K562 (cell line): ENCODE data around the gene ULBP2. TPM values are rescaled to one million over a fixed set of nuclear protein-coding genes. Genes with fewer than 3 reads are reported as not detected.

Experiments used
- ATAC-seq: fragments of 200-7000 bp; cut with Tn5 transposase; 3 replicates; pipeline ENCODE4 v1.9.1; 2020; ENCODE audit warnings: moderate library complexity
- BruUV-seq: library from RNA; stranded (reverse); fragments of 400-500 nt; replicated peaks from 2 replicates; lab custom pipeline; 2021; lab: Mats Ljungman, UMichigan
- CTCF ChIA-PET: fragments of 300-600 bp; formaldehyde crosslinking; extraction: SDS; loops from one replicate; lab custom pipeline; 2021; ENCODE audit warnings: low intra/inter-chr PET ratio; lab: Yijun Ruan, JAX
- POLR2A ChIA-PET: fragments of 300-600, 350-650 bp; sonication (Branson Sonifier 250); formaldehyde crosslinking; extraction: SDS; loops from one replicate; lab custom pipeline; 2021; ENCODE audit warnings: antibody characterized with exemption, inconsistent platforms; lab: Yijun Ruan, JAX
- DNase-seq, 4 experiments: peaks; one replicate each; pipeline versions ENCODE4 v3.0.0 to v3.0.0-alpha.2; 2011 to 2018; ENCODE audit warnings: low spot score in 3 of 4, mixed read lengths in 3 of 4; ENCODE audit errors: extremely low read depth in 1 of 4
- FAIRE-seq: peaks from 2 replicates; lab custom pipeline; 2011; peaks lifted over from hg19 to GRCh38; lab: Jason Lieb, UNC
- H2AFZ ChIP-seq: 2 replicates; pipeline ENCODE4 v1.6.0; 2011; ENCODE audit warnings: low read depth, low read length, control low read depth, inconsistent platforms
- H3K27ac ChIP-seq: fragments of 200-600 bp; 3 replicates; pipeline ENCODE4 v1.8.0; 2011; ENCODE audit warnings: low read depth, mild to moderate bottlenecking, control low read depth, inconsistent platforms, low read length, moderate library complexity, mixed read lengths; ENCODE audit errors: extremely low read depth
- H3K27me3 ChIP-seq, 2 experiments: fragments of 300-600 bp in 1 of 2; 2 replicates in 1 of 2; 3 replicates in 1 of 2; pipeline versions ENCODE4 v1.6.0 to v1.8.0; 2011; ENCODE audit warnings: inconsistent platforms in 2 of 2, low read length in 2 of 2, mild to moderate bottlenecking in 1 of 2, mixed read lengths in 1 of 2, moderate library complexity in 1 of 2; ENCODE audit not compliant: control insufficient read depth in 2 of 2, insufficient read depth in 2 of 2
- H3K36me3 ChIP-seq: fragments of 300-600 bp; 3 replicates; pipeline ENCODE4 v1.8.0; 2011; ENCODE audit warnings: mild to moderate bottlenecking, low read length, inconsistent platforms; ENCODE audit not compliant: control insufficient read depth, insufficient read depth
- H3K4me1 ChIP-seq, 2 experiments: fragments of 200-600 bp in 1 of 2; replicated peaks in 1 of 2; 2 replicates in 1 of 2; 3 replicates in 1 of 2; pipeline versions ENCODE4 v1.5.1 to v1.8.0; 2011; ENCODE audit warnings: inconsistent platforms in 2 of 2, low read length in 2 of 2, mild to moderate bottlenecking in 1 of 2, mixed read lengths in 1 of 2, moderate library complexity in 1 of 2; ENCODE audit not compliant: control insufficient read depth in 2 of 2, insufficient read depth in 2 of 2
- H3K4me2 ChIP-seq: 2 replicates; pipeline ENCODE4 v1.6.1; 2011; ENCODE audit warnings: low read length, control low read depth, inconsistent platforms, mixed read lengths; ENCODE audit not compliant: insufficient read depth
- H3K4me3 ChIP-seq: fragments of 200-600 bp; sonication (generic), shearing (Covaris generic); 2 replicates; pipeline ENCODE4 v1.5.1; 2016; ENCODE audit warnings: control low read depth, inconsistent platforms
- H3K79me2 ChIP-seq: fragments of 200-600 bp; 3 replicates; pipeline ENCODE4 v1.8.0; 2011; ENCODE audit warnings: low read length, inconsistent platforms; ENCODE audit not compliant: control insufficient read depth, insufficient read depth
- H3K9ac ChIP-seq, 2 experiments: 2 replicates each; pipeline versions ENCODE4 v1.6.0 to v1.6.1; 2011; ENCODE audit warnings: low read depth in 2 of 2, low read length in 2 of 2, control low read depth in 1 of 2, inconsistent platforms in 1 of 2, mild to moderate bottlenecking in 1 of 2, mixed read lengths in 1 of 2; ENCODE audit not compliant: insufficient read depth in 1 of 2
- H3K9me1 ChIP-seq: one replicate; pipeline ENCODE4 v1.6.0; 2011; ENCODE audit warnings: inconsistent platforms, mild to moderate bottlenecking, low read length, moderate library complexity; ENCODE audit not compliant: control insufficient read depth, insufficient read depth
- H3K9me3 ChIP-seq: replicated peaks from 2 replicates; pipeline ENCODE4 v1.5.1; 2011; ENCODE audit warnings: low read depth, low read length, inconsistent platforms; ENCODE audit not compliant: control insufficient read depth, insufficient read depth
- H4K20me1 ChIP-seq: replicated peaks from 2 replicates; pipeline ENCODE4 v1.6.1; 2011; ENCODE audit warnings: low read length, inconsistent platforms, mixed read lengths; ENCODE audit not compliant: control insufficient read depth, insufficient read depth
- CREB1 ChIP-seq, 2 experiments: sonication (generic) in 1 of 2; formaldehyde crosslinking in 1 of 2; IDR thresholded peaks; 2 replicates each; pipeline versions ENCODE4 v1.6.1 to v1.8.0; 2012 to 2022; ENCODE audit warnings: inconsistent platforms in 1 of 2, mild to moderate bottlenecking in 1 of 2, missing genetic modification reagents in 1 of 2, moderate library complexity in 1 of 2
- HEY1 ChIP-seq: fragments of 250-450 bp; sonication (Bioruptor Pico); IDR thresholded peaks from 2 replicates; pipeline ENCODE4 v1.5.0; 2020; ENCODE audit warnings: mild to moderate bottlenecking, moderate library complexity, borderline replicate concordance
- HINFP ChIP-seq: fragments of 450-650 bp; conservative IDR thresholded peaks from 2 replicates; pipeline ENCODE4 v1.6.1; 2016; ENCODE audit warnings: missing genetic modification characterization, low read depth, mild to moderate bottlenecking, control low read depth, missing compliant biosample characterization
- HNRNPUL1 ChIP-seq: fragments of 200-400 bp; formaldehyde crosslinking; IDR thresholded peaks from 2 replicates; pipeline ENCODE4 v1.6.1; 2017; ENCODE audit warnings: low read length
- HOXB6 ChIP-seq: fragments of 250-450 bp; sonication (Bioruptor Pico); IDR thresholded peaks from 2 replicates; pipeline ENCODE4 v1.5.1; 2022; ENCODE audit warnings: mild to moderate bottlenecking, borderline replicate concordance
- NFIX ChIP-seq: fragments of 250-450 bp; sonication (Bioruptor Pico); IDR thresholded peaks from 2 replicates; pipeline ENCODE4 v1.4.0; 2020; ENCODE audit warnings: low read depth, mild to moderate bottlenecking, moderate library complexity
- NR1H2 ChIP-seq: sonication (generic); formaldehyde crosslinking; IDR thresholded peaks from 2 replicates; pipeline ENCODE4 v1.4.0; 2020; ENCODE audit warnings: mild to moderate bottlenecking, missing genetic modification reagents
- POLR3G ChIP-seq: IDR thresholded peaks from 2 replicates; pipeline ENCODE4 v1.6.1; 2011; ENCODE audit not compliant: insufficient read length, insufficient replicate concordance; ENCODE audit errors: extremely low read depth
- PTTG1 ChIP-seq: fragments of 450-650 bp; IDR thresholded peaks from 2 replicates; pipeline ENCODE4 v1.6.1; 2016; ENCODE audit warnings: low read depth, mild to moderate bottlenecking, missing genetic modification characterization, missing compliant biosample characterization
- XRCC4 ChIP-seq: IDR thresholded peaks from one replicate; pipeline ENCODE4 v1.6.1; 2011; ENCODE audit not compliant: insufficient read depth, insufficient read length; ENCODE audit errors: extremely low read depth
- ZBTB8A ChIP-seq: fragments of 450-650 bp; IDR thresholded peaks from 2 replicates; pipeline ENCODE4 v1.6.1; 2018; ENCODE audit warnings: mild to moderate bottlenecking, moderate library complexity; ENCODE audit not compliant: partially characterized antibody
- ZNF77 ChIP-seq: fragments of 250-450 bp; sonication (Bioruptor Pico); IDR thresholded peaks from 2 replicates; pipeline ENCODE4 v1.5.0; 2020
- ZNF778 ChIP-seq: fragments of 450-650 bp; formaldehyde crosslinking; IDR thresholded peaks from 2 replicates; pipeline ENCODE4 v1.4.0; 2020; ENCODE audit warnings: mild to moderate bottlenecking, moderate library complexity
- WGBS: fragments of 100-300 bp; shearing (Covaris generic); methylation state at CpG from one replicate; pipeline ENCODE4 v1.1.6; 2016; ENCODE audit warnings: low coverage, mixed read lengths; ENCODE audit not compliant: insufficient coverage; ENCODE audit errors: missing lambda C conversion rate; 5-methylcytosine and 5-hydroxymethylcytosine counted together
- in situ Hi-C: fragments of 300-500 bp; cut with MboI; formaldehyde crosslinking; loops from 4 replicates; pipeline ENCODE4 v1.15.0; 2018; ENCODE audit warnings: inconsistent platforms, mixed read lengths
- intact Hi-C: fragments of 100-400 bp; cut with micrococcal nuclease; formaldehyde crosslinking; loops from 2 replicates; pipeline ENCODE4 v1.14.2; 2022
- polyA plus RNA-seq, 8 experiments: library from polyadenylated mRNA; depleted of rRNA in 4 of 8; stranded (reverse) in 5 of 8; unstranded in 3 of 8; fragments of >200 nt; fragmentation: Nextera tagmentation in 2 of 8; fragmentation: Illumina TruSeq in 1 of 8; extraction: Ambion mirVana in 2 of 8; extraction: Trizol in 1 of 8; gene quantifications; 2 replicates each; pipeline versions ENCODE4 v1.2.1 to v1.2.3, GENCODE V29; 2011 to 2014; ENCODE audit warnings: inconsistent platforms in 1 of 8, missing spikeins in 1 of 8
- total RNA-seq, 7 experiments: library from RNA; depleted of rRNA in 6 of 7; stranded (reverse); fragments of >200 nt in 6 of 7; fragmentation: Illumina TruSeq in 2 of 7; extraction: Trizol in 2 of 7; gene quantifications; 2 replicates each; pipeline versions ENCODE4 v1.2.1 to v1.2.3, GENCODE V29; 2011 to 2021; ENCODE audit warnings: low replicate concordance in 1 of 7
- TF ChIP-seq, protein P1 (sequence below): fragments of 200-400 bp; formaldehyde crosslinking; IDR thresholded peaks from 2 replicates; pipeline ENCODE4 v1.6.1; 2017; ENCODE audit warnings: mild to moderate bottlenecking, low read depth, low read length, moderate library complexity
- TF ChIP-seq, protein P2 (sequence below): fragments of 250-450 bp; sonication (Bioruptor Pico); IDR thresholded peaks from 2 replicates; pipeline ENCODE4 v1.9.0; 2021; ENCODE audit warnings: mild to moderate bottlenecking, inconsistent platforms

Gene ULBP2
- total and polyA plus RNA-seq, 9 of the 15 experiments (the other 6 are each of a cell fraction or from before 2014, with no cell fraction given) = 0.50 to 5.3 (median 1.2) TPM

GRCh38 chr6:149924206-149924932 is 17.4 kb upstream of the ULBP2 start:
- H3K9ac ChIP-seq = no peak overlapping the region
- no peak for TF ChIP-seq XRCC4
- TF ChIP-seq POLR3G = no peak
- TF ChIP-seq NFIX = no peak
- no peak for TF ChIP-seq CREB1 (IDR thresholded peaks at IDR 0.05)
- TF ChIP-seq CREB1 (CRISPR knock-in tag; IDR thresholded peaks at IDR 0.05) = no peak
- no peak for TF ChIP-seq NR1H2 (CRISPR knock-in tag)
- TF ChIP-seq, protein P1, sequence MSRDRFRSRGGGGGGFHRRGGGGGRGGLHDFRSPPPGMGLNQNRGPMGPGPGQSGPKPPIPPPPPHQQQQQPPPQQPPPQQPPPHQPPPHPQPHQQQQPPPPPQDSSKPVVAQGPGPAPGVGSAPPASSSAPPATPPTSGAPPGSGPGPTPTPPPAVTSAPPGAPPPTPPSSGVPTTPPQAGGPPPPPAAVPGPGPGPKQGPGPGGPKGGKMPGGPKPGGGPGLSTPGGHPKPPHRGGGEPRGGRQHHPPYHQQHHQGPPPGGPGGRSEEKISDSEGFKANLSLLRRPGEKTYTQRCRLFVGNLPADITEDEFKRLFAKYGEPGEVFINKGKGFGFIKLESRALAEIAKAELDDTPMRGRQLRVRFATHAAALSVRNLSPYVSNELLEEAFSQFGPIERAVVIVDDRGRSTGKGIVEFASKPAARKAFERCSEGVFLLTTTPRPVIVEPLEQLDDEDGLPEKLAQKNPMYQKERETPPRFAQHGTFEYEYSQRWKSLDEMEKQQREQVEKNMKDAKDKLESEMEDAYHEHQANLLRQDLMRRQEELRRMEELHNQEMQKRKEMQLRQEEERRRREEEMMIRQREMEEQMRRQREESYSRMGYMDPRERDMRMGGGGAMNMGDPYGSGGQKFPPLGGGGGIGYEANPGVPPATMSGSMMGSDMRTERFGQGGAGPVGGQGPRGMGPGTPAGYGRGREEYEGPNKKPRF = no peak
- TF ChIP-seq ZNF77 (CRISPR knock-in tag) = no peak
- no peak for TF ChIP-seq HNRNPUL1
- no peak for TF ChIP-seq PTTG1
- no peak for TF ChIP-seq HOXB6 (CRISPR knock-in tag)
- TF ChIP-seq, protein P2, sequence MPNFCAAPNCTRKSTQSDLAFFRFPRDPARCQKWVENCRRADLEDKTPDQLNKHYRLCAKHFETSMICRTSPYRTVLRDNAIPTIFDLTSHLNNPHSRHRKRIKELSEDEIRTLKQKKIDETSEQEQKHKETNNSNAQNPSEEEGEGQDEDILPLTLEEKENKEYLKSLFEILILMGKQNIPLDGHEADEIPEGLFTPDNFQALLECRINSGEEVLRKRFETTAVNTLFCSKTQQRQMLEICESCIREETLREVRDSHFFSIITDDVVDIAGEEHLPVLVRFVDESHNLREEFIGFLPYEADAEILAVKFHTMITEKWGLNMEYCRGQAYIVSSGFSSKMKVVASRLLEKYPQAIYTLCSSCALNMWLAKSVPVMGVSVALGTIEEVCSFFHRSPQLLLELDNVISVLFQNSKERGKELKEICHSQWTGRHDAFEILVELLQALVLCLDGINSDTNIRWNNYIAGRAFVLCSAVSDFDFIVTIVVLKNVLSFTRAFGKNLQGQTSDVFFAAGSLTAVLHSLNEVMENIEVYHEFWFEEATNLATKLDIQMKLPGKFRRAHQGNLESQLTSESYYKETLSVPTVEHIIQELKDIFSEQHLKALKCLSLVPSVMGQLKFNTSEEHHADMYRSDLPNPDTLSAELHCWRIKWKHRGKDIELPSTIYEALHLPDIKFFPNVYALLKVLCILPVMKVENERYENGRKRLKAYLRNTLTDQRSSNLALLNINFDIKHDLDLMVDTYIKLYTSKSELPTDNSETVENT = no peak
- TF ChIP-seq HEY1 = no peak
- TF ChIP-seq ZNF778 (CRISPR knock-in tag) = no peak
- TF ChIP-seq HINFP = no peak
- no peak for TF ChIP-seq ZBTB8A
- H3K4me1 ChIP-seq = peaks cover 0 to 26% of the 10 kb centered on the region in 2 experiments; a peak in 3 of 5 replicates
- no peaks in the 10 kb centered on the region for H3K9me3 ChIP-seq
- H2AFZ ChIP-seq = no peak overlapping the region
- H3K36me3 ChIP-seq = no peaks in the 10 kb centered on the region
- no peaks in the 10 kb centered on the region for H3K79me2 ChIP-seq
- POLR2A ChIA-PET = interaction anchor here (1.1 kb wide), 1 partner anchor 10 kb away, joined by 3 read pairs; no protein-coding TSS in a partner anchor
- no peak for ATAC-seq
- H3K4me3 ChIP-seq = no peak overlapping the region
- no peaks in the 10 kb centered on the region for H3K9me1 ChIP-seq
- no TSS peak for BruUV-seq
- WGBS = 15% methylated on average over 9 of the region's 9 CpGs
- H3K27ac ChIP-seq = no peak overlapping the region
- no peaks in the 10 kb centered on the region for H4K20me1 ChIP-seq
- intact Hi-C loops (no loop called here), in situ Hi-C loops (loop anchor here (5.0 to 25.0 kb wide), 3 partner anchors 82 to 887 kb away; no protein-coding TSS in a partner anchor)
- DNase-seq = no peak
- CTCF ChIA-PET = interaction anchor here (1.6 to 2.9 kb wide), 2 partner anchors 87 to 90 kb away, joined by 6 to 23 read pairs; no protein-coding TSS in a partner anchor
- H3K27me3 ChIP-seq = peaks cover 13 to 53% of the 10 kb centered on the region in 2 experiments; a peak in 4 of 5 replicates
- H3K4me2 ChIP-seq = no peak overlapping the region
- no peak for FAIRE-seq
